Activated CD4-positive, alpha-beta T cell treated with anti-CD3 and anti-CD28 coated beads for 36 hours (primary cell): ENCODE measurements around the gene HMGN4. TPM values are rescaled to one million over a fixed set of nuclear protein-coding genes. Genes with fewer than 3 reads are reported as not detected.
A peak's percentile ranks its signal among the peaks of the same experiment; 100 is the strongest.
"Not testable (repeated sequence)": the region's sequence is repeated elsewhere in the genome, so short reads cannot be mapped to it uniquely, and the experiment has no call there.

Experiments
- ATAC-seq: fragments of 200-7000 bp; cut with Tn5 transposase; one replicate; pipeline ENCODE4 v1.10.0; 2021; ENCODE audit warnings: mild to moderate bottlenecking, moderate library complexity
- CTCF ChIA-PET: fragments of 350-600 bp; sonication (Branson Sonifier 250); formaldehyde crosslinking; loops from one replicate; lab custom pipeline; 2021; ENCODE audit warnings: antibody characterized with exemption; lab: Charles Lee
- POLR2A ChIA-PET: fragments of 350-600 bp; sonication (Branson Sonifier 250); formaldehyde crosslinking; loops from one replicate; lab custom pipeline; 2021; ENCODE audit warnings: antibody characterized with exemption, inconsistent platforms; lab: Charles Lee
- DNase-seq: peaks from one replicate; pipeline ENCODE4 v3.0.0-alpha.2; 2020
- H3K27ac Mint-ChIP-seq: one replicate; pipeline ENCODE4 v1.8.0; 2021; ENCODE audit warnings: mixed read lengths
- H3K27me3 Mint-ChIP-seq: one replicate; pipeline ENCODE4 v1.8.0; 2021; ENCODE audit warnings: mixed read lengths
- H3K36me3 Mint-ChIP-seq: one replicate; pipeline ENCODE4 v1.8.0; 2021; ENCODE audit warnings: low read depth, mixed read lengths
- H3K4me1 Mint-ChIP-seq: one replicate; pipeline ENCODE4 v1.8.0; 2021; ENCODE audit warnings: mixed read lengths
- H3K4me3 Mint-ChIP-seq: one replicate; pipeline ENCODE4 v1.8.0; 2021; ENCODE audit warnings: mild to moderate bottlenecking, moderate library complexity, mixed read lengths
- H3K9me3 Mint-ChIP-seq: one replicate; pipeline ENCODE4 v1.8.0; 2021; ENCODE audit warnings: low read depth, mixed read lengths
- intact Hi-C, 2 experiments: fragments of 100-400 bp; cut with DNase I in 1 of 2; cut with micrococcal nuclease in 1 of 2; formaldehyde crosslinking; loops; one replicate each; pipeline versions ENCODE4 v1.14.2 to v1.15.1; 2022 to 2024; cut with DNase I, micrococcal nuclease
- total RNA-seq, 2 experiments: library from RNA; stranded (reverse); gene quantifications; one replicate each; pipeline ENCODE4 v1.2.3, GENCODE V29; 2021

HMGN4 gene
- total RNA-seq, 2 experiments from 2014 or later: 63.6 to 86.4 TPM

DNA sequence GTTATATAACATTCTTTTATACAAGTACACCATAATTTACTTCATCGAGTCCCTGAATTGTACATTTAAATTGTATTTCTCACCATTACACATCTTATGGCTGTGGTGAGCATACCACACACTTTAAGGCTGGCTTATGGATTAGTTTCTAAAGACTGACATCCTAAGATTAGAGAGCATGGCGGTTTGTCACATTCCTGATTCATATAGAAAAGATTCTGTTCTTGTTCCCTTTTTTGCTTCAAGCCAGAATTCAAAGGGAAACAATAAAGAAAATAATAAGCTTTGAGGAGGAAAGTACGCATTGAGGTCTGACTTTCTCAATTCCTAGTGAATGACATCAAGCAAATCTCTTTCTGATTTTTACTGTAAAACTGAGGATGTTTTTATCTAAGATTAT lies 35.5 kb upstream of the HMGN4 start:
- ChIA-PET CTCF (interaction anchor here (1.5 kb wide), 1 partner anchor 160 kb away, joined by 5 read pairs; no protein-coding TSS in a partner anchor), POLR2A (no interaction called here)
- H3K4me3 Mint-ChIP-seq: no peak overlapping the region
- intact Hi-C loops: no loop called here
- no peak for ATAC-seq
- no peaks in the 10 kb centered on the region for H3K36me3 Mint-ChIP-seq
- no peak overlapping the region for H3K27ac Mint-ChIP-seq
- H3K4me1 Mint-ChIP-seq: peaks cover 9% of the 10 kb centered on the region
- H3K9me3 Mint-ChIP-seq: no peaks in the 10 kb centered on the region
- no peak for DNase-seq
- H3K27me3 Mint-ChIP-seq: peaks cover 20% of the 10 kb centered on the region

DNA sequence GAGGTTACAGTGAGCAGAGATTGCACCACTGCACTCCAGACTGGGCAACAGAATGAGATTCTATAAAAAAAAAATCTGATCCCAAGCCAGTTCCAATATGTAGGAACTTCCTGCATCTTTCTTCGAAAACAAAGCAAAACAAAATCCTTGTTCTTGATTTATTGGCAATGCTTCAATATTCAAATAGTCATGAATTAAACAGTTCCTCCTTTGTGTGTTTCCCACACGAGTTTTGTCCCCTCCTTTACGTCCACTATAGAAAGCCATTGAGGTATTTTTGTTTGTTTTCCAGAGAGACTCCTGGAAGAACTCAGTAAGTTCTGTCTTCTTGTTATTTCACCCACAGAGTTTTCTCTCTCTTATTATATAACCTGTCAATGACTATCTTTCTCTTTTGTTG lies 30.5 kb upstream of the HMGN4 start:
- no peaks in the 10 kb centered on the region for H3K36me3 Mint-ChIP-seq
- DNase-seq (no peak), ATAC-seq (no peak)
- intact Hi-C loops: no loop called here
- no peaks in the 10 kb centered on the region for H3K4me1 Mint-ChIP-seq
- peaks cover 4% of the 10 kb centered on the region for H3K27me3 Mint-ChIP-seq
- CTCF ChIA-PET: no interaction called here
- H3K4me3 Mint-ChIP-seq: no peak overlapping the region
- H3K9me3 Mint-ChIP-seq: no peaks in the 10 kb centered on the region
- no peak overlapping the region for H3K27ac Mint-ChIP-seq
- POLR2A ChIA-PET: no interaction called here

DNA sequence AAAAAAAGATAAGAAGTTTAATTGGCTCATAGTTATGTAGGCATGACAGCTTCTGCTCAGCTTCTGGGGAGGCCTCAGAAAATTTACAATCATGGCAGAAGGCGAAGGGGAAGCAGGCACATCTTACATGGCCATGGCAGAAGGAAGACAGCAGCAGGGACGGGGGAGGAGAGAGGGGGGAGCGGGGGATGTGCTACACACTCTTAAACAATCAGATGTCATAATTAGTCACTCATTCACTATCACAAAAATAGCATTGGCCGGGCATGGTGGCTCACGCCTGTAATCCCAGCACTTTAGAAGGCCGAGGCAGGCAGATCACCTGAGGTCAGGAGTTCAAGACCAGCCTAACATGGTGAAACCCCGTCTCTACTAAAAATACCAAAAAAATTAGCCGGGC lies 27.1 kb upstream of the HMGN4 start:
- intact Hi-C loops, H3K9me3 Mint-ChIP-seq, H3K27me3 Mint-ChIP-seq, DNase-seq, H3K27ac Mint-ChIP-seq, H3K36me3 Mint-ChIP-seq, ATAC-seq, H3K4me3 Mint-ChIP-seq, POLR2A ChIA-PET, H3K4me1 Mint-ChIP-seq: not testable (repeated sequence)
- CTCF ChIA-PET: interaction anchor here (0.6 to 0.7 kb wide), 2 partner anchors 653 to 1108 kb away, joined by 3 to 4 read pairs; no protein-coding TSS in a partner anchor

DNA sequence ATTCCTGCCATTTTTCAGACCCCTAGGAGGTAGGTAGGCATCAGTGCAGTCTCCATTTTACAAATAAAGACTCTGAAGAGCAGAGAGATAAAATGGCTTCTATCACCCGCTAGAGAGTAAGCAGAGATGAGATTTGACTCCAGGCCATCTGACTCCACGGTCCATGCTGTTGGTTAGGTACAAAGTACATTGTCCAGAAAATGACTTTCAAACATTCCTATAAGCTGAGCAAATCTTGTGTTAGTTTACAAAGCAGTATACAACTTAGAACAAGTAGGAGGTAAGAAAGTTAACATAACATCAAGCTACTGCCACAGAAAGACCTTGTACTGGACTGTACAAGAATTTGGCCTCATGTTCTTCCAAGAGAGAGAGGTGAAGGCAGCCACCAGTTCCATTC lies 23.2 kb upstream of the HMGN4 start:
- H3K4me3 Mint-ChIP-seq: no peak overlapping the region
- ATAC-seq (no peak), DNase-seq (no peak)
- ChIA-PET CTCF (no interaction called here), POLR2A (no interaction called here)
- no peak overlapping the region for H3K27ac Mint-ChIP-seq
- H3K4me1 Mint-ChIP-seq: peaks cover 2% of the 10 kb centered on the region
- no peaks in the 10 kb centered on the region for H3K36me3 Mint-ChIP-seq
- H3K27me3 Mint-ChIP-seq: no peaks in the 10 kb centered on the region
- intact Hi-C loops: no loop called here
- H3K9me3 Mint-ChIP-seq: no peaks in the 10 kb centered on the region

DNA sequence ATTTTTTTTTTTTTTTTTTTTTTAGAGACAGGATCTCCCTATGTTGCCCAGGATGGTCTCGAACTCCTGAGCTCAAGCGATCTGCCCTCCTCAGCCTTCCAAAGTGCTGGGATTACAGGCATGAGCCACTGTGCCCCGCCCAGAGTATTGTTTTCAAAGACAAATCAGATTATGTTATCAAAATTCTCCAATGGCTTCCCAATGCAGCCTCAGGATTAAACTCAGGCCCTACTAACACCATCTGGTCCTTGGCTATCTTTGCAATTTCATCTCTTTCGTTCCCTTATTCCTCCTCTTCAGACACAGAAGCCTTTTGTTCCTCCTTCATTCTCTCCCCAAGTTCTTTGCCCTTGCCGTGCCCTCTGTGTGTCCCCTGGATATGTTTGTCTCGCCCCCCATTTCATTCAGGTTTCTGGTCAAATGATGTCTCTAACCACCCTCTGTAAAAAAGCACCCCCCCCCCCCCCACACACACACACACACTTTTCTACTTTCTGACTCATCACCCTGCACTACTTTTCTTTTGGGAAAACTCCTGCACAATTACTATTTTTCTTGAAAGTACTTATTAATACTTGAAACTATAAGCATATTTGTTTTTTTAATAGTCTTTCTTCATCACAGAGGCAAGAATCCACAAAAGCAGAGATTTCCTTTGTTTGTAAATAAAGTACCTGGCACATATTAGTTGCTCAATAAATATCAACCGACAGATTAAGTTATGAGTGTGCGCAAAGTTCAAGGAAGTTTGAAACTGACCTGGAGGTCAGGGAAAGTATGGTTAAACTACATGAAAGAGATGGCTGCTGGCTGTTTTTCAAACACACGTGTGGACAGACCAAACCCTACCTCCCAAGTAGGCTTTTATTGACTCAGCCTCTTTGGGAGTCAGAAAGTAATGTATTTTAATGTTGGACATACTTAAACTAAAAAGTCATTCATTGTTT lies 21.4 kb upstream of the HMGN4 start:
- H3K4me3 Mint-ChIP-seq: no peak overlapping the region
- POLR2A ChIA-PET: no interaction called here
- CTCF ChIA-PET: interaction anchor here (0.7 kb wide), 1 partner anchor 9 kb away, joined by 3 read pairs; no protein-coding TSS in a partner anchor
- H3K9me3 Mint-ChIP-seq: no peaks in the 10 kb centered on the region
- intact Hi-C loops: no loop called here
- no peak overlapping the region for H3K27ac Mint-ChIP-seq
- no peak for DNase-seq
- H3K4me1 Mint-ChIP-seq: peaks cover 10% of the 10 kb centered on the region
- peaks cover 2% of the 10 kb centered on the region for H3K36me3 Mint-ChIP-seq
- no peaks in the 10 kb centered on the region for H3K27me3 Mint-ChIP-seq
- no peak for ATAC-seq

DNA sequence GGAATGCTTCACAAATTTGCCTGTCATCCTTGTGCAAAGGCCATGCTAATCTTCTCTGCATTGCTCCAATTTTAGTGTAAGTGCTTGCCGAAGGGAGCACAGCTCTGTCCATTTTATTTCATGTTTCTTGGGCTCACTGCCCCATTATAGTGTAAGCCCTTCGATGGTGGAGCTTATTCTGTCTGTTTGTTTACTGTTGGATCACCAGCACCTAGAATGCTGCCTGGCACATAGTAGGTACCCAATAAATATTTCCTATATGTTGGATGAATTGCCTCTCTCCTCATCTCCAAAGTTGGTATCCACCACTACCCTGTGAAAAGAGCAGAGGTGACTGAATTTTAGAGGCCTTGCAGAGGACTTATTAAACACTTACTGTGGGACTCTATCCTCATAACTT lies 18.8 kb upstream of the HMGN4 start:
- ChIA-PET CTCF (interaction anchor here (0.8 kb wide), 1 partner anchor 125 kb away, joined by 4 read pairs; no protein-coding TSS in a partner anchor), POLR2A (interaction anchor here (0.6 kb wide), 1 partner anchor 18 kb away, joined by 6 read pairs; no protein-coding TSS in a partner anchor)
- peaks cover 24% of the 10 kb centered on the region for H3K4me1 Mint-ChIP-seq
- no peak for ATAC-seq
- no peaks in the 10 kb centered on the region for H3K9me3 Mint-ChIP-seq
- intact Hi-C loops: no loop called here
- DNase-seq: no peak
- no peak overlapping the region for H3K4me3 Mint-ChIP-seq
- H3K36me3 Mint-ChIP-seq: peaks cover 2% of the 10 kb centered on the region
- no peak overlapping the region for H3K27ac Mint-ChIP-seq
- no peaks in the 10 kb centered on the region for H3K27me3 Mint-ChIP-seq

DNA sequence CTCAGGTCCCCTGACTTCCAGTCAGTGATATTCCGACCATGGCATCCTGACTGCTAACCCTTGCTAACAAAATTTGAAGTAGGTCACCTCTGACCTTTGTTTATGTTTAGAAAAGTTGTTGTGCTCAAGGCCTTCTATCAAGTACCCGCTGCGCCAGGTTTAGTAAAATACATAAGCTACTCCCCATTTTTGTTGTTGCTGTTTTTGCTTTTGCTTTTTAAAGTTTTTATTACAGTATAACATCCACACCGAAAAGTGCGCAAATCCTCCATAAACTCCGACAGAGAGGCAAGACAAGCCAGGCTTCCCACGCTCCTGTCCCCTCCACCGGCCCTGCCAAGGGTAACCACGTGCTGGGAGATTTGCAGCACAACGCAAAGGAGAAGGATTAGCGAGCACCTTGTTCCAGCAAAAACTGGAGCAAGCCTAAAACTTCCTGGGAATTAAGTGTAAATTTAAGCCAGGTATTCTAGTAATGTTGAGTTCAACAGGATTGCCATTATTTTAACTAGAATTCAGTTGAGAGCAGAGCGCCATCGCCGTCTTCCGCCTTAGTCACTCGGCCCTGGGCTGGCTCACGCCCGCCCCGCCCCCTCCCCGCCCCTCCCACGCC lies 17.8 kb upstream of the HMGN4 start:
- no peaks in the 10 kb centered on the region for H3K9me3 Mint-ChIP-seq
- ATAC-seq (peak; percentile 13), DNase-seq (no peak)
- ChIA-PET CTCF (interaction anchor here (0.8 to 1.5 kb wide), 5 partner anchors 17 to 126 kb away, joined by 3 to 4 read pairs (median 3); partner anchors contain the start of gene HMGN4), POLR2A (no interaction called here)
- H3K27ac Mint-ChIP-seq: peak overlapping the region; percentile 83
- intact Hi-C loops: loop anchor here (2.0 kb wide), 3 partner anchors 16 to 48 kb away; no protein-coding TSS in a partner anchor
- H3K4me1 Mint-ChIP-seq: peaks cover 24% of the 10 kb centered on the region
- no peaks in the 10 kb centered on the region for H3K27me3 Mint-ChIP-seq
- H3K36me3 Mint-ChIP-seq: peaks cover 2% of the 10 kb centered on the region
- peak overlapping the region; percentile 85 for H3K4me3 Mint-ChIP-seq

DNA sequence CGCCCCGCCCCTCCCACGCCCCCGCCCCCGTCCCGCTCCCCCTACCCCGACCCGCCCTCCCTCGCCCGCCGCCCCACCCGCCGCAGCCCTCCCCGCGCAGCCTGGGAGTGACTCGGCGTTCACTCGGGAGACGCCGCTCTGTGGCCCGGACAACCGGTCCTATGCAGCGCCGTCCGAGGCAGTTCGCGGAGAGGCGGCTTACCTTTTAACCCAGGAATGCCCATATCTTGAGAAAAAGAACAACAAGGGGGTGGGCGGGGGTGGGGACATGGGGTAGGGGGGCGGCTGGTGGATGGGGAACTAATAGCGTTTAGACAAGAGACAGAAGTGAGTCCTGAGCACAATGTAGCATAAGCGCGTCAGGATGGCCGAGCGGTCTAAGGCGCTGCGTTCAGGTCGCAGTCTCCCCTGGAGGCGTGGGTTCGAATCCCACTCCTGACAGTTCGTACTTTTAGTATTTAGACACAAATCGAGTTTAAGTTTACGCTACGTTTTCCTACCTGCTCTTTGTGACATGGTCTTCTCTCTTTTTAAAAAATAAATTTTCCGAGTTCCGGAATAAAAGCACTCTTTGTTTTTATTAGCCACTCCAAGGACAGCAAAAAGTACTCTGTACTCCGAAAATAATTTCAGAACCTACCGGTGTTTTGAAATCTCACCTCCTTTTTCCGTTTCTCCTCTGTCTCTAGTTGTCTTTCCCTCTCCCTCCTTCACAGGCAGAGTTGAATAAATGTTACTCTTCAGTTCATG lies 17.1 kb upstream of the HMGN4 start:
- peaks cover 2% of the 10 kb centered on the region for H3K36me3 Mint-ChIP-seq
- no peaks in the 10 kb centered on the region for H3K27me3 Mint-ChIP-seq
- peak; percentile 89 for DNase-seq
- H3K4me1 Mint-ChIP-seq: peaks cover 24% of the 10 kb centered on the region
- ATAC-seq: peak; percentile 73
- no peaks in the 10 kb centered on the region for H3K9me3 Mint-ChIP-seq
- intact Hi-C loops: loop anchor here (1.0 to 2.0 kb wide), 8 partner anchors 11 to 190 kb away; no protein-coding TSS in a partner anchor
- peak overlapping the region; percentile 94 for H3K27ac Mint-ChIP-seq
- ChIA-PET CTCF (interaction anchor here (0.8 to 1.5 kb wide), 4 partner anchors 17 to 34 kb away, joined by 3 to 4 read pairs (median 3); partner anchors contain the start of gene HMGN4), POLR2A (no interaction called here)
- H3K4me3 Mint-ChIP-seq: peak overlapping the region; percentile 85

DNA sequence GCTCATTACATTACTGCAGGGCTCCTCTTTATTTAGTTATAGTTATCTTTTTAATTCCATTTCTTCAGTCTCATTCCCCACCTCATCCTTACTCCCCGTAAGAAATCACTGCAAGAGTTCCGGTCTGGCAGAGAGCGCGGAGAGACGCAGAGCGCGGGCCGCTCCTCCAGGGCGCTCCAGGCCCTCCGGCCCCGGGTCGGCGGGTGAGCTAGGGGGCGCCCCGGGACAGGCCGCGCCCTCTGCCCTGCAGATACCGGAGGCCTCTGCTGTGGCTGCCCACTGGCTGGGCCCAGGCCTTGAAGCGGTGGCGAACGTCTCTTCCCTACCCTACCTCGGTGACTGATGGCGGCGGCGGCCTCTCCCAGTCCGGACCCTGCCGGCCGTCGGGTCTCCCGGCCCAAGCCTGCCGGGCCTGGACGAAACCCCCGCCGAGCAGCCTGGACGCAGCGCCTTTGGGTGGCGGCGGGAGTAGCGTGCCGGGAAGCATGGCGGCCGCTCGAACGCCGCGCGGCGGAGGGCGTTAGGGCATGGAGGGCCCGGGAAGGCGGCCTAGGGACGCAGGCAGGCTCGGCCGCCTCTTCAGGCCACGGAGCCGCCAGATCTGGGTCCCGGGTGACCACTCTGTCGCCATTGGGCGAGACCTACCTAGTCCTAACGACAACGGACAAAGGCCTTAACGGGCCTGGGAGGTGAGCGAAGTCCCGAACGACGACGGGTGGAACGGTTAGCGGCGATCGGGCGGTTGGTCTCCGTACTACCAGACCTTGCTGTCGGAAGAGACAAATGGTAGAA lies 16.4 kb upstream of the HMGN4 start:
- intact Hi-C loops: loop anchor here (1.0 to 2.0 kb wide), 8 partner anchors 11 to 190 kb away; no protein-coding TSS in a partner anchor
- ATAC-seq (peak; percentile 78), DNase-seq (peak; percentile 81)
- Mint-ChIP-seq H3K27ac (peak overlapping the region; percentile 94), H3K4me3 (peak overlapping the region; percentile 85), H3K36me3 (peaks cover 2% of the 10 kb centered on the region), H3K4me1 (peaks cover 24% of the 10 kb centered on the region), H3K27me3 (no peaks in the 10 kb centered on the region), H3K9me3 (no peaks in the 10 kb centered on the region)
- CTCF ChIA-PET: interaction anchor here (1.0 to 1.5 kb wide), 5 partner anchors 11 to 74 kb away, joined by 3 to 5 read pairs (median 3); partner anchors contain the start of gene HMGN4
- POLR2A ChIA-PET: interaction anchor here (0.7 kb wide), 1 partner anchor 271 kb away, joined by 3 read pairs; a partner anchor contains a TSS
